Activated T-helper 1 cell treated with anti-CD3 and anti-CD28 coated beads, Interleukin-12 subunit alpha, Interleukin-12 subunit beta, Interleukin-2, Interleukin-4 antibody, amounts not matched to agents 30 ng/mL and 10 ng/mL and 1 ng/mL, durations not matched to agents 14 hours and 24 hours and 36 hours (primary cell): Measurements from ENCODE around the gene SLC35C1. TPM values are rescaled to one million over a fixed set of nuclear protein-coding genes. Genes with fewer than 3 reads are reported as not detected.
A peak's percentile ranks its signal among the peaks of the same experiment; 100 is the strongest.
"Not testable (repeated sequence)": the region's sequence is repeated elsewhere in the genome, so short reads cannot be mapped to it uniquely, and the experiment has no call there.

Experiments used
- DNase-seq: peaks from one replicate; pipeline ENCODE4 v3.0.0; 2021; ENCODE audit warnings: low spot score
- H3K27ac Mint-ChIP-seq: one replicate; pipeline ENCODE4 v1.8.0; 2021; ENCODE audit warnings: mild to moderate bottlenecking, mixed read lengths
- H3K27me3 Mint-ChIP-seq: one replicate; pipeline ENCODE4 v1.8.0; 2022; ENCODE audit warnings: mild to moderate bottlenecking, moderate library complexity, mixed read lengths; ENCODE audit not compliant: insufficient read depth
- H3K36me3 Mint-ChIP-seq: one replicate; pipeline ENCODE4 v1.8.0; 2021; ENCODE audit warnings: low read depth, mixed read lengths
- H3K4me1 Mint-ChIP-seq: one replicate; pipeline ENCODE4 v1.8.0; 2021; ENCODE audit warnings: low read depth, mixed read lengths
- H3K4me3 Mint-ChIP-seq: one replicate; pipeline ENCODE4 v1.8.0; 2021; ENCODE audit warnings: mild to moderate bottlenecking, moderate library complexity, mixed read lengths
- H3K9me3 Mint-ChIP-seq: one replicate; pipeline ENCODE4 v1.8.0; 2021; ENCODE audit warnings: mixed read lengths
- intact Hi-C: fragments of 100-400 bp; cut with micrococcal nuclease; formaldehyde crosslinking; loops from one replicate; pipeline ENCODE4 v1.15.1; 2024
- total RNA-seq: library from RNA; stranded (reverse); gene quantifications from 2 replicates; pipeline ENCODE4 v1.2.3, GENCODE V29; 2022

SLC35C1 gene
- total RNA-seq, 1 donor from 2014 or later: 18.2 TPM

GRCh38 chr11:45807792-45808238, 2.9 kb downstream of the SLC35C1 start:
- no peak for DNase-seq
- Mint-ChIP-seq H3K27ac (no peak overlapping the region), H3K4me1 (peaks cover 43% of the 10 kb centered on the region), H3K36me3 (peaks cover 12% of the 10 kb centered on the region), H3K4me3 (peak overlapping the region; percentile 97), H3K27me3 (no peaks in the 10 kb centered on the region), H3K9me3 (no peaks in the 10 kb centered on the region)
- intact Hi-C loops: loop anchor here (10.0 kb wide), 1 partner anchor 317 kb away; the partner anchor contains the start of gene PHF21A

- H3K4me1 Mint-ChIP-seq: peaks cover 49% of the 10 kb centered on the region
- intact Hi-C loops: loop anchor here (10.0 kb wide), 1 partner anchor 316 kb away; the partner anchor contains the start of gene PHF21A
Measured at GRCh38 chr11:45808427-45808826, 3.5 kb downstream of the SLC35C1 start.

GRCh38 chr11:45809456-45810395, 4.8 kb downstream of the SLC35C1 start:
- intact Hi-C loops: loop anchor here (10.0 kb wide), 1 partner anchor 315 kb away; the partner anchor contains the start of gene PHF21A
- Mint-ChIP-seq H3K27ac (peak overlapping the region; percentile 45), H3K4me3 (no peak overlapping the region), H3K9me3 (no peaks in the 10 kb centered on the region), H3K27me3 (no peaks in the 10 kb centered on the region), H3K36me3 (peaks cover 12% of the 10 kb centered on the region), H3K4me1 (peaks cover 50% of the 10 kb centered on the region)
- no peak for DNase-seq

More at GRCh38 chr11:45808427-45808826, 3.5 kb downstream of the SLC35C1 start:
- not testable (repeated sequence) for H3K4me3 Mint-ChIP-seq, DNase-seq, H3K27me3 Mint-ChIP-seq, H3K27ac Mint-ChIP-seq, H3K9me3 Mint-ChIP-seq
- peaks cover 12% of the 10 kb centered on the region for H3K36me3 Mint-ChIP-seq

GRCh38 chr11:45810431-45811108, 5.6 kb downstream of the SLC35C1 start:
- intact Hi-C loops: no loop called here
- no peaks in the 10 kb centered on the region for H3K9me3 Mint-ChIP-seq

GRCh38 chr11:45811109-45811435, 6.1 kb downstream of the SLC35C1 start:
- Mint-ChIP-seq H3K4me1 (peaks cover 47% of the 10 kb centered on the region), H3K9me3 (no peaks in the 10 kb centered on the region), H3K27me3 (no peaks in the 10 kb centered on the region), H3K36me3 (peaks cover 12% of the 10 kb centered on the region), H3K4me3 (no peak overlapping the region), H3K27ac (no peak overlapping the region)
- intact Hi-C loops: no loop called here
- no peak for DNase-seq

More at GRCh38 chr11:45810431-45811108, 5.6 kb downstream of the SLC35C1 start:
- Mint-ChIP-seq H3K4me3 (no peak overlapping the region), H3K36me3 (peaks cover 12% of the 10 kb centered on the region), H3K27me3 (no peaks in the 10 kb centered on the region), H3K4me1 (peaks cover 50% of the 10 kb centered on the region), H3K27ac (no peak overlapping the region)
- DNase-seq: no peak

- Mint-ChIP-seq H3K4me3 (no peak overlapping the region), H3K9me3 (no peaks in the 10 kb centered on the region), H3K27me3 (no peaks in the 10 kb centered on the region), H3K36me3 (peaks cover 10% of the 10 kb centered on the region), H3K27ac (no peak overlapping the region), H3K4me1 (peaks cover 41% of the 10 kb centered on the region)
- DNase-seq: no peak
- intact Hi-C loops: no loop called here
Measured at GRCh38 chr11:45811571-45812290, 6.8 kb downstream of the SLC35C1 start.

- Mint-ChIP-seq H3K9me3 (no peaks in the 10 kb centered on the region), H3K27me3 (no peaks in the 10 kb centered on the region), H3K4me3 (no peak overlapping the region), H3K4me1 (peaks cover 29% of the 10 kb centered on the region), H3K27ac (no peak overlapping the region), H3K36me3 (peaks cover 10% of the 10 kb centered on the region)
- intact Hi-C loops: no loop called here
- no peak for DNase-seq
Measured at GRCh38 chr11:45812581-45813548, 7.9 kb downstream of the SLC35C1 start.

GRCh38 chr11:45815747-45816146, 10.8 kb downstream of the SLC35C1 start:
- Mint-ChIP-seq H3K27me3 (no peaks in the 10 kb centered on the region), H3K4me3 (no peak overlapping the region), H3K27ac (no peak overlapping the region), H3K36me3 (no peaks in the 10 kb centered on the region), H3K9me3 (no peaks in the 10 kb centered on the region), H3K4me1 (peaks cover 6% of the 10 kb centered on the region)
- no peak for DNase-seq
- intact Hi-C loops: no loop called here

- no peak overlapping the region for H3K4me3 Mint-ChIP-seq
- H3K27ac Mint-ChIP-seq: no peak overlapping the region
- H3K4me1 Mint-ChIP-seq: peaks cover 6% of the 10 kb centered on the region
Measured at GRCh38 chr11:45816614-45817013, 11.7 kb downstream of the SLC35C1 start.

GRCh38 chr11:45817191-45817590, 12.2 kb downstream of the SLC35C1 start:
- Mint-ChIP-seq H3K4me3 (no peak overlapping the region), H3K4me1 (peaks cover 6% of the 10 kb centered on the region), H3K27me3 (no peaks in the 10 kb centered on the region), H3K27ac (no peak overlapping the region), H3K9me3 (no peaks in the 10 kb centered on the region), H3K36me3 (no peaks in the 10 kb centered on the region)
- DNase-seq: no peak
- intact Hi-C loops: no loop called here

More at GRCh38 chr11:45816614-45817013, 11.7 kb downstream of the SLC35C1 start:
- no peak for DNase-seq
- Mint-ChIP-seq H3K9me3 (no peaks in the 10 kb centered on the region), H3K27me3 (no peaks in the 10 kb centered on the region), H3K36me3 (no peaks in the 10 kb centered on the region)
- intact Hi-C loops: no loop called here

- no peaks in the 10 kb centered on the region for H3K9me3 Mint-ChIP-seq
Measured at GRCh38 chr11:45818961-45819605, 14.1 kb downstream of the SLC35C1 start.

More at GRCh38 chr11:45818961-45819605, 14.1 kb downstream of the SLC35C1 start:
- peaks cover 6% of the 10 kb centered on the region for H3K4me1 Mint-ChIP-seq
- H3K4me3 Mint-ChIP-seq: no peak overlapping the region
- intact Hi-C loops: no loop called here
- DNase-seq: no peak
- H3K27me3 Mint-ChIP-seq: peaks cover 5% of the 10 kb centered on the region
- H3K27ac Mint-ChIP-seq: no peak overlapping the region
- no peaks in the 10 kb centered on the region for H3K36me3 Mint-ChIP-seq
